ENCODE measurements around the gene ENHO.

ENHO gene

DNA sequence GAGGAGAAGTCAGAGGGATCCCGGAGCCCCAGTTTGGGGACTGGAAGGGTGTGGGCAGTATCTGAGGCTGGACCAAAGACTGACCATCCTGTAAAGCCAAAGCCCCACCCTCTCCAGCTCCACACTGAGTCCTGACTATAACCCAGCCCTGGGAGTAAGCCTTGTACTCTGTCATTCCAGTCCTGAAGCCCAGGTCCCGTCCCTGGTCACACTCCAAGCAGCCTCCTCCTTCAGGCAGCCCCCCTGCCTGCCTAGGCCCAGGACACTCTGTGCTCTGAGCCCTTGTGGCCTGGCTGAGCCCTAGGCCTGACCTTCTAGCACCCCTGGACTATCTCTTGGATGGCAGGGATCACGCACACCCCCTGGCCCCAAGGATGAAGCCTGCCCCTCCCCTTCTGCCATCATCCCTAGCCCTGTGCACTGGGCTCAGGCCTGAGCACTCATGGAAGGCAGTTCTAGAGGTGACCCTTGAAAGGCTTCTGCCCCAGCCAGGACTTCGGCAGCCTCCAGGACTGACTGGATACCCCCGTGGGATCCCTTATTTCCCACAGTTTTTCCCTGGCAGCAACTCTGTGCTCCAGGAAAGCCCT is 28.0 kb upstream of the ENHO start:
- H3K4me2 ChIP-seq (ENCODE audit: low read length), result no peak overlapping the region
- no peaks in the 10 kb centered on the region for H3K4me1 ChIP-seq (ENCODE audit: insufficient read depth, low read length, severe bottlenecking)
- H3K9me2 ChIP-seq (ENCODE audit: low read depth, low read length), result no peaks in the 10 kb centered on the region
- no peaks in the 10 kb centered on the region for H3K9me3 ChIP-seq (ENCODE audit: low read length)
- H2AFZ ChIP-seq (ENCODE audit: low read length), result no peak overlapping the region
- no peak overlapping the region for H3K4me3 ChIP-seq (ENCODE audit: low read depth, low read length, poor library complexity, severe bottlenecking)
- H3K9ac ChIP-seq (ENCODE audit: low read length), result no peak overlapping the region
- 0 out of 2 replicates have a peak, but pooled peaks cover 11% of the 10 kb centered on the region for H3K27me3 ChIP-seq (ENCODE audit: insufficient read depth, low read length)
- H3K27ac ChIP-seq (ENCODE audit: low read depth, low read length, poor library complexity, severe bottlenecking), result no peak overlapping the region
- no peaks in the 10 kb centered on the region for H3K79me2 ChIP-seq (ENCODE audit: insufficient read depth, low read length)
- H4K20me1 ChIP-seq (ENCODE audit: insufficient read depth, low read length), result no peaks in the 10 kb centered on the region
- TF ChIP-seq, protein P1, sequence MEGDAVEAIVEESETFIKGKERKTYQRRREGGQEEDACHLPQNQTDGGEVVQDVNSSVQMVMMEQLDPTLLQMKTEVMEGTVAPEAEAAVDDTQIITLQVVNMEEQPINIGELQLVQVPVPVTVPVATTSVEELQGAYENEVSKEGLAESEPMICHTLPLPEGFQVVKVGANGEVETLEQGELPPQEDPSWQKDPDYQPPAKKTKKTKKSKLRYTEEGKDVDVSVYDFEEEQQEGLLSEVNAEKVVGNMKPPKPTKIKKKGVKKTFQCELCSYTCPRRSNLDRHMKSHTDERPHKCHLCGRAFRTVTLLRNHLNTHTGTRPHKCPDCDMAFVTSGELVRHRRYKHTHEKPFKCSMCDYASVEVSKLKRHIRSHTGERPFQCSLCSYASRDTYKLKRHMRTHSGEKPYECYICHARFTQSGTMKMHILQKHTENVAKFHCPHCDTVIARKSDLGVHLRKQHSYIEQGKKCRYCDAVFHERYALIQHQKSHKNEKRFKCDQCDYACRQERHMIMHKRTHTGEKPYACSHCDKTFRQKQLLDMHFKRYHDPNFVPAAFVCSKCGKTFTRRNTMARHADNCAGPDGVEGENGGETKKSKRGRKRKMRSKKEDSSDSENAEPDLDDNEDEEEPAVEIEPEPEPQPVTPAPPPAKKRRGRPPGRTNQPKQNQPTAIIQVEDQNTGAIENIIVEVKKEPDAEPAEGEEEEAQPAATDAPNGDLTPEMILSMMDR (IDR thresholded peaks at IDR 0.05; ENCODE audit: low read length), result no peak
- TF ChIP-seq EZH2 (IDR thresholded peaks at IDR 0.05; ENCODE audit: borderline replicate concordance, low read length), result no peak
- H3K36me3 ChIP-seq (ENCODE audit: insufficient read depth, low read length), result no peaks in the 10 kb centered on the region
- H3F3A ChIP-seq (ENCODE audit: insufficient read depth, low read length), result no peaks in the 10 kb centered on the region

DNA sequence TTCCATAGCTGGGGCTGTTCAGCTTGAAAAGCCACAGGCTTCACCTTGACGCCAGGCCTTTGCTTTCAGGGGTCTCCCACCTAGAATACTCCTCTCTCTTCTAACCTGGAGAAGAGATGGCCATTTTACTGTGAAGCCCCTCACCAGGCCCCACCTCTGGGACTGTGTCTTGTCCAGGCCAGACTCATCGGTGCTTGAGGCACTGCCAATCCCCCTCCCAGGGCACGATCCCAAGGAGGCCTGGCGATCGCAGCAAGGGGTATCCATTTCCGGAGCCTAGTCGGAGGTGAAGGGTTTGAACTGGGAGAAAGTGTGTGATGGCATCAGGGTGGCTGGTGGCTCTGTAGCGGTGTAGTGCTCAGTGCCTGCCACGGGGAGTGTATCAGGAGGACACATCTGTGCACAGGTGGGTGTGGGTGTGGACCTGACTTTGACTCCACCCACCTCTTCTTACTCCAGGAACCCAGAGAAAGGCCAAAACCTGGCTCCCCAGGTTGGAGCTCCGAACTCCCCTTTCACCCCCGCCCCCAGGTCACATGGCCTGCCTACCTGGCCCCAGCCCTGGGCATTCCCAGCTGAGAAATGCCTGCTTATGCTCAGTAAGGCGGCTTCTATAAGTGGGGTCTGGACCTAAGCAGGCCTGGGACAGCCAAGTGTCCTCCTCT is 27.4 kb upstream of the ENHO start:
- Histone ChIP-seq H2AFZ (ENCODE audit: low read length) (no peak overlapping the region), H3K27me3 (ENCODE audit: insufficient read depth, low read length) (0 out of 2 replicates have a peak, but pooled peaks cover 11% of the 10 kb centered on the region), H3K9me3 (ENCODE audit: low read length) (no peaks in the 10 kb centered on the region), H3K36me3 (ENCODE audit: insufficient read depth, low read length) (no peaks in the 10 kb centered on the region), H3K27ac (ENCODE audit: low read depth, low read length, poor library complexity, severe bottlenecking) (no peak overlapping the region), H3F3A (ENCODE audit: insufficient read depth, low read length) (no peaks in the 10 kb centered on the region), H3K4me1 (ENCODE audit: insufficient read depth, low read length, severe bottlenecking) (no peaks in the 10 kb centered on the region), H4K20me1 (ENCODE audit: insufficient read depth, low read length) (no peaks in the 10 kb centered on the region), H3K9ac (ENCODE audit: low read length) (no peak overlapping the region), H3K4me2 (ENCODE audit: low read length) (no peak overlapping the region), H3K79me2 (ENCODE audit: insufficient read depth, low read length) (no peaks in the 10 kb centered on the region), H3K9me2 (ENCODE audit: low read depth, low read length) (no peaks in the 10 kb centered on the region), H3K4me3 (ENCODE audit: low read depth, low read length, poor library complexity, severe bottlenecking) (no peak overlapping the region)
- TF ChIP-seq, protein P1 (IDR thresholded peaks at IDR 0.05; ENCODE audit: low read length), result no peak
- TF ChIP-seq EZH2 (IDR thresholded peaks at IDR 0.05; ENCODE audit: borderline replicate concordance, low read length), result no peak

GRCh38 chr9:34549407-34549732 is 26.6 kb upstream of the ENHO start:
- Histone ChIP-seq H3K27ac (ENCODE audit: low read depth, low read length, poor library complexity, severe bottlenecking) (no peak overlapping the region), H3K79me2 (ENCODE audit: insufficient read depth, low read length) (no peaks in the 10 kb centered on the region), H3K9me2 (ENCODE audit: low read depth, low read length) (no peaks in the 10 kb centered on the region), H3K4me1 (ENCODE audit: insufficient read depth, low read length, severe bottlenecking) (no peaks in the 10 kb centered on the region), H3K27me3 (ENCODE audit: insufficient read depth, low read length) (0 out of 2 replicates have a peak, but pooled peaks cover 11% of the 10 kb centered on the region), H2AFZ (ENCODE audit: low read length) (no peak overlapping the region), H3K4me3 (ENCODE audit: low read depth, low read length, poor library complexity, severe bottlenecking) (no peak overlapping the region), H3F3A (ENCODE audit: insufficient read depth, low read length) (no peaks in the 10 kb centered on the region), H3K4me2 (ENCODE audit: low read length) (no peak overlapping the region), H3K9ac (ENCODE audit: low read length) (no peak overlapping the region), H3K9me3 (ENCODE audit: low read length) (no peaks in the 10 kb centered on the region), H3K36me3 (ENCODE audit: insufficient read depth, low read length) (no peaks in the 10 kb centered on the region), H4K20me1 (ENCODE audit: insufficient read depth, low read length) (no peaks in the 10 kb centered on the region)
- TF ChIP-seq, protein P1 (IDR thresholded peaks at IDR 0.05; ENCODE audit: low read length), result no peak
- no peak for TF ChIP-seq EZH2 (IDR thresholded peaks at IDR 0.05; ENCODE audit: borderline replicate concordance, low read length)
